UCSD-AML1 (cell line): ENCODE measurements around the gene UROS.

ENCODE experiments used
- DNase-seq: peaks from one replicate; lab custom pipeline; 2025; ENCODE audit not compliant: unreplicated experiment; lab: John Stamatoyannopoulos, UW

UROS gene

GRCh38 chr10:125769175-125769574 lies 53.9 kb downstream of the UROS start:
- no peak for DNase-seq

- no peak for DNase-seq
Observed at GRCh38 chr10:125768219-125768855, 54.7 kb downstream of the UROS start.

GRCh38 chr10:125766511-125766910 lies 56.5 kb downstream of the UROS start:
- DNase-seq = no peak

- DNase-seq = no peak
Observed at GRCh38 chr10:125765835-125766234, 57.2 kb downstream of the UROS start.

- no peak for DNase-seq
Observed at GRCh38 chr10:125762692-125763648, 60.1 kb downstream of the UROS start.

- DNase-seq = no peak
Observed at GRCh38 chr10:125761961-125762360, 61.1 kb downstream of the UROS start.

- DNase-seq = no peak
Observed at GRCh38 chr10:125757742-125758141, 65.3 kb downstream of the UROS start.

GRCh38 chr10:125756853-125757487 lies 66.1 kb downstream of the UROS start:
- DNase-seq = no peak

- DNase-seq = no peak
Observed at GRCh38 chr10:125756196-125756595, 66.9 kb downstream of the UROS start.

GRCh38 chr10:125747417-125747816 lies 75.6 kb downstream of the UROS start:
- DNase-seq = no peak

- DNase-seq = no peak
Observed at GRCh38 chr10:125744909-125745308, 78.1 kb downstream of the UROS start.

GRCh38 chr10:125742465-125742864 lies 80.6 kb downstream of the UROS start:
- no peak for DNase-seq

GRCh38 chr10:125739994-125740679 lies 82.9 kb downstream of the UROS start:
- no peak for DNase-seq
